ENCODE measurements around the gene CARD11.

CARD11 gene

GRCh38 chr7:2872296-2872874 is 171.3 kb downstream of the CARD11 start:
- DNase-seq (ENCODE audit: low spot score), result no peak

- DNase-seq (ENCODE audit: low spot score), result no peak
These were observed 173.2 kb downstream of the CARD11 start for GRCh38 chr7:2870471-2870931.

GRCh38 chr7:2869981-2870380 is 173.7 kb downstream of the CARD11 start:
- no peak for DNase-seq (ENCODE audit: low spot score)

- no peak for DNase-seq (ENCODE audit: low spot score)
These were observed 177.1 kb downstream of the CARD11 start for GRCh38 chr7:2866601-2867000.

GRCh38 chr7:2864999-2865670 is 178.5 kb downstream of the CARD11 start:
- peak; percentile 81 for DNase-seq (ENCODE audit: low spot score)

GRCh38 chr7:2864204-2864985 is 179.3 kb downstream of the CARD11 start:
- DNase-seq (ENCODE audit: low spot score), result no peak

GRCh38 chr7:2863461-2864066 is 180.1 kb downstream of the CARD11 start:
- no peak for DNase-seq (ENCODE audit: low spot score)

GRCh38 chr7:2862831-2863361 is 180.8 kb downstream of the CARD11 start:
- DNase-seq (ENCODE audit: low spot score), result no peak

GRCh38 chr7:2861509-2861908 is 182.2 kb downstream of the CARD11 start:
- no peak for DNase-seq (ENCODE audit: low spot score)

- DNase-seq (ENCODE audit: low spot score), result no peak
These were observed 183.0 kb downstream of the CARD11 start for GRCh38 chr7:2860627-2861133.

- no peak for DNase-seq (ENCODE audit: low spot score)
These were observed 183.7 kb downstream of the CARD11 start for GRCh38 chr7:2859952-2860351.

GRCh38 chr7:2858621-2859020 is 185.0 kb downstream of the CARD11 start:
- no peak for DNase-seq (ENCODE audit: low spot score)

GRCh38 chr7:2856388-2857169 is 187.1 kb downstream of the CARD11 start:
- DNase-seq (ENCODE audit: low spot score), result no peak

Data from HuH-7 (cell line).